GM19043 (cell line): ENCODE results near the gene ZNF750.

Source experiments
- ATAC-seq: cut with Tn5 transposase; IDR thresholded peaks from one replicate; pipeline ENCODE4 v1.9.1; 2021; ENCODE audit warnings: low read depth; ENCODE audit not compliant: unreplicated experiment

The ZNF750 gene

DNA sequence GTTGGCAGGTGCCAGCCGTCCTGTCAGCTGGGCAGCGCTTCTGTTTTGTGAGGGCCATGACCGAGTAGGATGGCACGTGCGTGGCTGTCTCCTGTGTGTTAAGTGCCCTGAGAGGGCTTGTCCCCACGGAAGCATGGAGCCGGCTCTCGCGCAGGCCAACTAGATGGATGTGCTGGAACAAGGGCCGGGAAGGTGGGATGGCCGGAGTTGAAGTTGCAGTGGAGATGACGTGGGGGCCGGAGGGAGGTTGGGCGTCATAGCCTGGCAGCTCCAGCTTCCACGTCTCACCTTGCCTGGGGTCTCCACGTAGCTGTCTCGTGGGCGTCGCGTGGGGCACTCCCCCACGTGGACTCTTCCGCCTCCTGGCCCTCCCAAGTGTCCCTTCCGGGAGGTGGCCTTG, 60.3 kb downstream of the ZNF750 start:
- no peak for ATAC-seq
